HG03103 (cell line): ENCODE results near the gene HDAC1.

Source experiments
- ATAC-seq: cut with Tn5 transposase; IDR thresholded peaks from one replicate; pipeline ENCODE4 v1.9.1; 2021; ENCODE audit warnings: low read depth; ENCODE audit not compliant: unreplicated experiment

HDAC1 gene

DNA sequence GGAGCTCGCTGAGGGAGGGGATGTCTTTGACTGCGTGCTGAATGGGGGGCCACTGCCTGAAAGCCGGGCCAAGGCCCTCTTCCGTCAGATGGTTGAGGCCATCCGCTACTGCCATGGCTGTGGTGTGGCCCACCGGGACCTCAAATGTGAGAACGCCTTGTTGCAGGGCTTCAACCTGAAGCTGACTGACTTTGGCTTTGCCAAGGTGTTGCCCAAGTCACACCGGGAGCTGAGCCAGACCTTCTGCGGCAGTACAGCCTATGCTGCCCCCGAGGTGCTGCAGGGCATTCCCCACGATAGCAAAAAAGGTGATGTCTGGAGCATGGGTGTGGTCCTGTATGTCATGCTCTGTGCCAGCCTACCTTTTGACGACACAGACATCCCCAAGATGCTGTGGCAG, 71.8 kb downstream of the HDAC1 start:
- no peak for ATAC-seq

DNA sequence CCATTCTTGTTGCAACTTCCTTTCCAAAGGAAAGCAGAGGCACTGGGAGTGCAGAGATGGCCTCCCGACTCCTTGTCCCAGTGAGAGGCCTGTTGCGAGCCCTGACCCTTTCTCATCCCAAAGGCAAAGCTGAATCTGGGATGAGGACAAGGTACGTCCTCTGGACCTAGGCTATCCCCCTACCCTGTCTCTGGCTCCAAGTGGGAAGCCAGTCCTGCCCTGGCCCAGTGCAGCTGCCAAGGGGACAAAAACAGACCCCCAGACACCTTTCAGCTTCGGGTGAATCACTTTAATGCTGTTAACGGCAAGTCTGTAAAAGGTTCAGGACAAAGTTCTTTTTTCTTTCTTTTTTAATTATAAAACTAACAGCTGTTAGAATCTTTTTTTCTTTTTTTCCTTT, 73.0 kb downstream of the HDAC1 start:
- no peak for ATAC-seq

DNA sequence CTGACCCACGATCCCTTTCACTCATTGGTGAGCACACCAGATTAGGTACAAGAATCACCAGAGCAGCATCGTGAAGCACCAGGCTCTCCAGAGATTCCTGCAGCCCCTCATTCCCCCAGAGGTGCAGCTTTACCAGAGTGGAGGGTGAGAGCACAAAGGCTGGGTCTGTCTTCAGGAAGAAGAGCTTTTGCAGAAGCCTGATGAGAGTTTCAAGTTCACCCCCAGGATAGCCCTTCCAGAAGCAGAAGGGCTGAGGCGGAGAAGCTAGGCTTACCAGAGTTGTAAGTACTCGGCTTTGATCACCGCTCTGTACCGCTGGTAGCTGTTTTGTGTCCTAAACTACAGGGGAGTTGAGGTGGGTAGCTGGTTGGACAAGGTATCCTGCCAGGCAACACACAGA, 73.6 kb downstream of the HDAC1 start:
- no peak for ATAC-seq

DNA sequence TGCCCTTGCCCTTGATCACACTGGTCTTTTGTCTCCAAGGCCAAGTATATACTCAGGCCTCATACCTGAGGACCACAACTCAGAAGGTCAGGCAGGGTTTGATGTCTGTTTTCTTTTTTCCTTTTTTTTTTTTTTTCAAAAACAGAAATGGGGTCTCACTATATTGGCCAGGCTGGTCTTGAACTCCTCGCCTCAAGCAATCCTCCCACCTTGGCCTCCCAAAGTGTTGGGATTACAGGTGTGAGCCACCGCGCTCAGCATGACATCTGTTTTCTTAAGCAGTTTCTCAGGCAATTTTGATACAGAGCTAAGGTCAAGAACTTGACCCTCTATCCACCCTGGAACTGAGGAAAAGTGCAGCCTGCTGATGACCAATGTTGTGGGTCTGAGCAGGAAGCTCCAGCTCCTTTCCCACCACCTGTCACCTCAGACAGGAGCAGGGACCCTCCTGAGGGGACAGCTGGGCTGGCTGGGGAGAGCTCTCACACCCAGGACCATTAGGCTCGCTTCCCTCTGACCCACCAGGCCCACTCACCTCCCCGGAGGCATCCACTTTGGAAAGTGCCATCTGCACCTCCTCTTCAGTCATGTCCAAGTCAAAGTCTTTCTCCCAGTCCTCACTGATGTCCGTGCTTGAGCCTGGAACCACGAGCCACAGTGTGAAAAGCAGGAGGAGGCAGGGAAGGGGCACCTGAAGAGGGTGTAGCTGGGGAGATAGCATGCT, 76.2 kb downstream of the HDAC1 start:
- no peak for ATAC-seq

DNA sequence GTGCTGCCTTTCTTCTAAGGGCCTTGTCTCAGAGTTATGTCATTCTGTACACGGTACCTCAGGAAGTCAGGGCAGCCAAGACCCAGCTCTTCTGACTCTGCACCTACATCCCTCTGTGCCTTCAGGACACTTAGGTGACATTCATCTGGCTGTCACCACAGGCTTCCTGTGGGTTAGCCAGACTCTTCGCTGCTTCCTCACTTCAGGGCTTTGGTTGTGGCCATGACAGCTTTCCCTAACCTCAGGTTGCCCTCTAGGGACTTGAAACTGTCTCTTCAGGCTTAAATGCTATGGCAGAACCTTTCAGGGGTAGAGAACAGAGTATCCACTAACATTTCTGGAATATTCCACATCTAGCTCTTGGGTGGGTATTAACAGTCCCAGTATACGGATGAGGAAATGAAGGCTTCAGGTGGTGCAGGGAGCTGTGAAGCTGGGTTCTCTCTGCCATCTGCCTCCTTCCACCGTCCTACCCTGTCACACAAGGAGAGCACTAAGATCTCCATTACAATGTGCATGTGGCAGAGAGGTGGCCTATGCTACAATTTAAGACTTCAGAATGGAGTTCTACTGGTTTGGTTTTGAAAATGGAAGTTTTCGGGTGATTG, 80.4 kb downstream of the HDAC1 start:
- ATAC-seq, result no peak

DNA sequence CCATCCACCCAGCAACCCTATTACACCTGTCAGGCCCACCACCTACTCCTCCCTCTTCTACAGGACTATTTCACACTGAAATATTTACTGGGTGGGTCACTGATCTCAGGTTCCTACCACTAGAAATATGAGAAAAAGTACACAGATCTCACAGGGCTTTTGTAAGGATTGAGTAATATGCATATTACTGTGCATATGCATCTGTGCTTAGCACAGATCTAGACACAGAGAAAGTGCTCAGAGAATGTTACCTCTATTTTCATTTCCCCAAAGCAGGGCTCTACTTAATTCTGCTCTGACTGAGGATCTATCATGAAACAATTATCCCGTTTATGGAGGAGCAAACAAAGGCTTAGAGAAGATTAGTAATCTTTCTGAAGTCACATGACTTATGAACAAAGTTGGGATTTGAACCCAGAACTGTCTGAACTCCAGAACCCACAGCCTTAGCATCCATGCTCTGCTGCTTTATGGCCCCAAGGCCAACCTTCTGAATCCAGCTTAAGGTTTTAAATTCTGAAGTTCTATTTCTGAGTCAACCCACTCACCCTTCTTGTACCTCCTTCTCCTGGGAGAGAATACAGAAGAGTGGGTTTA, 82.2 kb downstream of the HDAC1 start:
- ATAC-seq, result no peak

DNA sequence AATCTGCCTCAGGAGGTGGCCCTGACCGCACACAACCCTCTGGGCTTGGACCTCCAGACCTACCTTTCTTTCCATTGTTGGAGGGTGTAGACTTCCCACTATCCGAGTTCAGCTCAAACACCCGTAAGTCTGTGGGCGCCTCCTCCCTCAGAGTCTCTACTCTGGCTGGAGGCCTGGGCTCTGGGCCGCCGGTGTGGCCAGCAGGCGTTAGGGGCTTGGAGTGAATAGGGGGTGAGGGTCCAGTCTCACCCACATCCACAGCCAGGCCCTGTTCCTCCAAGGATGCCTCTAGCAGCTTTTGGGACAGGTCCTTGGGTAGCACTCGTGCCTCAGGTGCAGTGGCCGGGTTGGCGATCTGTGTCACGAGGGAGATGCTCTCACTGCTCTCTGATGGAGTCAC, 84.3 kb downstream of the HDAC1 start:
- no peak for ATAC-seq

DNA sequence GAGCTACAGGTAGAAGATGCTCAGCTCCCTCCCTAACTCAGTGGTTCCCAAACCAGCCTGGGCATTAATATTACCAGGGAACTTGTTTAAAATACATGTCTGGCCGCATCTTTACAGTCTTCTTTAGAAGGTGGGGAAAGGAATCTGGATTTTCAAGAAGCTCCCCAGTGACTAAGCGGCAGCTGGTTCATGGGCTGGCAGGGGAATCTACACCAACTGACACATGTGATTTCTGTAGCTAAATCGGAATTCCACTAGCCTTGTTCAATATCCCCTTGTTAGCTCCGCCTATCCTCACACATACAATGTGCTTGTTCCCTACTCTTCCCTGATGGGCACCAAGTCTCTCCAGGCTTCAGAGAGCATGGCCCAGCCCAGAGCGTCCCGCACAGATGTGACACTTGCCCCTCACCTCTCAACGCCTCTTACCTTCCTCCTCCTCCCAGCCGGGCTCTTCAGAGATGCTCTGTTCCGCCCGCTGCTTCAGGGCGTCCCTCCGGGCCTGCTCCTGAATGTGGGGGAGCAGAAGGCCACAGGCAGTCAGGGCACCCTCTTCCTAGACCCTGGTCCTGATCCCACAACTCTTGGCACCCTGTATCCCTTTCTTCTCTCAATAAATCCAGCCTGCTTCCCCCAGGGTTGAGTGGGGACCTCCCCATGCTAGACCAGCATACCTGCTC, 85.8 kb downstream of the HDAC1 start:
- no peak for ATAC-seq

DNA sequence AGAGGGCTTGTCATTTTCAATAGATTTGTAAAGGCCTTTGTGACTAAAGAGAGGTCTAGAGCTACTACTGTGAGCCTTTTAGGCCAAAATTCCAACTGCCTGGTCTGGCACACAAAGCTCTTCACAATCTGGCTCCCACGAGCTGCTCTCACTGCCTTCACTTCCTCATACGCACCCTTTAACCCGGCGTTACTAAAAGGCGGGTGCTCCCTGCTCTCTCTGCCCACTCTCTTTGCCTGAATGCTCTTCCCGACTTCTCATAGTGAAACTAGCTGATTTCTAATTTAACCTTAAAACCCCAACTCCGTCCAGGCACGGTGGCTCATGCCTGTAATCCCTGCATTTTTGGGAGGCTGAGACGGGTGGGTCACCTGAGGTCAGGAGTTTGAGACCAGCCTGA, 88.2 kb downstream of the HDAC1 start:
- no peak for ATAC-seq
